ENCODE data around the gene COL17A1.

Gene COL17A1

DNA sequence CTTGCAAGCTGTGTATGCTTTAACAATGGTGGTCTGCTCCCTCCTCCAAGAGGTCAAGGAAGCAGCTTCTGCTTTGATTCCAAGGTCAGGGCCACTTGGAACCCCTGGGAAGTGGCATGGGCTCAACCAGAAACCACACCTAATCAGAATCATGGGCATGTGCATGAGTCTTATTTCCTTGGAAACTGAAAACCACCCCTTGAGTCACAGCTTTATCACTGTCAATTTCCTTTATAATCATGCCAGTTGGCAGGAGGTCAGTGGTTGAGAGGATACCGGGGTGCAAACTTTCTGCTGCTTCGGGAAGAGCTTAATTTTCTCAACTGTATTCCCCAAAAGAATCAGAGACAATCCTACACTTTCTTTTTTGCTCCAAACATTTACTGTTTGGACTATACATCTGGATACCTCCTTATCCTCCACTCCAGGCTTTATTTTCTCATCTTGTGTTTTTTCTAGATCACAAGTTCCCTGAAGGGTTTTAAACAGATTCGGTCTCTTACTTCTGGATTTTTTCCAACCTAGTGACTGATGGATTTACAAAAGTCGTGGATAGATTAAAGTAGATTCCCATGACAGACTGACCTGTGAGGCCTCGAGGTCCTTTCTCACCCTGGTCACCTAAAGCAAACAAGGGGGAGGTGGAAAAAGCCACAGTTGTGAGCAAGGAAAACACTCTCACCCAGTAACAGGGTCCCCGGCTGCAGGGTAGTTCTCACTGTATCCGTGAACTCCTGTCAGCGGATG lies 36.0 kb downstream of the COL17A1 start:
- no peak for TF ChIP-seq ZNF274 (IDR thresholded peaks at IDR 0.05; ENCODE audit: low read depth, low read length)
- H3K4me3 ChIP-seq (ENCODE audit: low read length): no peak overlapping the region

DNA sequence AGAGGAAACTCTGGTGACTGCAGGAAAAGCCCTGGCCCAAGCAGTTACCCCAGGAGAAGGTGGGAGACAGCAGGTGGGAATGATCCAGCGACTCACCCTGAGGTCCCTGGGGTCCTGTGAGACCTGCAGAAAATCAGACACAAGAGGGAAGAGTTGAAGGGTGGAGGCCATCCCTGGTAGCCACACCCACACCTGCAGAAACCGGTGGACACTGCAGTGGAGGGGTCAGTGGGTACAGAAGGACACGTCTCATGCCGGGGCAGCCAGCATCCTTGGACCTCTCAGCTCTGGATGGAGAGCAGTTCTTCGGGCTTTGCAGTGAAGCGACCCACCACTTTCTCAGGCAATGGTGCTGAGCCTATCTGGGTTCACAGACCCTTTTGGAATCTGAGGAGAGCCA lies 39.0 kb downstream of the COL17A1 start:
- TF ChIP-seq ZNF274 (IDR thresholded peaks at IDR 0.05; ENCODE audit: low read depth, low read length): no peak
- H3K4me3 ChIP-seq (ENCODE audit: low read length): no peak overlapping the region

DNA sequence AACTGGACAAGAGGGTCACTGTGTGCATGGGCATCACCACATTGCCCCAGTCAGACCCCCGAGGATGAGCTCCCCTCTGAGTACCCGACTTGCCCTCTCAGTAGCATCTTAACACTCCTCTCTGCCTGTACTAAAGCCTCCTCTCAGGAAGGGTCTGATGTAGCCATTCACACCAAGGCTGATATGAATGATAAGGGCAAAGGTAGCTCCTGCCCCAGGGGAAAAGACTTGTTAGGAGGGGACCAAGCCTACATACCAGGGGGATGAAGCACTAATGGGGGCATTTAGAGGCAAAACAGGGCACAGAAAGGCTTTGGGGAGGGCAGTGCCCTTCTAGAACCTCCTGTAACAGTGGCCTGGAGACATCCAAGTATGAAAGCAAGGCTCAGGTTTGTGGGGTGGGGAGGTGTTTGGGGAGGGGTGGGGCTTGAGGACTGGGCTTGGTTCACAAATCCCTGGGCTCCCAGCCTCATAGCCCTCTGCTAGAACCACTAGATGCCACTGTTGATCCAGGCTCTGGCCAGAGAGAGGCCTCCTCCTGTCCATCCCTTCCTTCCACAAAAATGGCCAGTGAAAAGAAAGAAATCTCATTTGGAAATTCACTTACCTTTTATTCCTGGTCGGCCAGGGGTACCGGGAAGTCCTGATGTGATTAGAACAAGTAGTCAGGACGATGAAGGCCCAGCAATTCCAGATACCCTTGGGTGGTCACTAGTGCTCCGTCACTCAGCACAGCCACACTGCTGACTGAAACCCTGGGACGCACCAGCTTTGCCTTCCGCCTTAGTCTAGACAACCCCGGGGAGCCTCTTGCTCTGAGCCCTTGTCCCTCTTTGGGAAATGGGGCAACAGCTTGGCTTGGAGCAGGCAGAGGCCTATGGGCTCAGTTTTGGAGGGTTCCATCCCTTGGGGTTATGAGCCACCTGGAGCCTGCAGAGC lies 40.3 kb downstream of the COL17A1 start:
- no peak for TF ChIP-seq ZNF274 (IDR thresholded peaks at IDR 0.05; ENCODE audit: low read depth, low read length)
- no peak overlapping the region for H3K4me3 ChIP-seq (ENCODE audit: low read length)

DNA sequence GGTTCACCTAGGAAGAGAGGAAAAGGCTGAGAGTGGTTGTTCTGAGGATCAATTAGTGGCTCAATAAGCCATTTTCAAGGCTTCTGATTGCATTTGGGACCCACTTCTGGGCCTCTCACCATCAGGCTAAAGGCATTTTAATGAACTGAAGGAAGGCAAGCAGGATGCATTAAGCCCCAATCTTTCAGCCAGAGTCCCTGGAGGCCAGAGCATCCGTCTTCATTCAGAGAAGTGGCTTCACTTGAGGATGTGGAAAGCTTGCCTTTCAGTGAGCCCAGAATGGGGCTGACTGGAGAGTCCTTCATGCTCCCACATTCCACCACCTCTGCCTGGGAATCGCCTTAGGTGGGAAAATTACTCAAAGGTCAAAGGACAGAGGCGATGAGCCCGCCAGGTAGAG lies 41.8 kb downstream of the COL17A1 start:
- no peak for TF ChIP-seq ZNF274 (IDR thresholded peaks at IDR 0.05; ENCODE audit: low read depth, low read length)
- no peak overlapping the region for H3K4me3 ChIP-seq (ENCODE audit: low read length)

DNA sequence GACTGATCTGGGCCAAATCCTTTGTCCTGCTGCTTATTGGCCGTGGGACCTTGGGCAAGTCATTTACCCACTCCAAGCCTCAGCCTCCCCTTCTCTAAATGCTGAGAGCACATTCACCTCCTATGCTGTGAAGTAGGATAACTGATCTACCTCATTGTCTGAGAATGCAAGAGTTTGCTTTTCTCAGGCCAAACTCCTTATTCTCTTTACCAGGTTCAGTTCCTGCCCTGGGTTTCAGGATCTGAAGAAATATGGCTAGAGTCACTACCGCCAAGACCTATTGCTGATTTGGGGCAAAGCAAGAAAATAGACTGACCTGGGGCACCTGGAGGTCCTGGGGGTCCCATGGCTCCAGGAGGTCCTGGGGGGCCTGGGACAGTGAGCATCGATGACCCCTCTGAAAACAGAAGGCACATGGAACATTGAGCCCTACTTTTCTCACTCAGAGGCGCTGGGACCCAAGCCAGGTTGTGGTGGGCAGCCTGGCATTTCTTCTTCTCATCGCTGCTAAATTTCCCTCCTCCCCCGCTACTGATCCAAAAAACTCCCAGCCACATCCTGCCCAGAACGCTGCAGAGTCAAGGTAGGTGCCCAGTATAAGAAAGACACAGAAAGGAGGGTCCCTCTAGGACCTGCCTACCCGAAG lies 42.4 kb downstream of the COL17A1 start:
- H3K4me3 ChIP-seq (ENCODE audit: low read length): no peak overlapping the region
- TF ChIP-seq ZNF274 (IDR thresholded peaks at IDR 0.05; ENCODE audit: low read depth, low read length): no peak

DNA sequence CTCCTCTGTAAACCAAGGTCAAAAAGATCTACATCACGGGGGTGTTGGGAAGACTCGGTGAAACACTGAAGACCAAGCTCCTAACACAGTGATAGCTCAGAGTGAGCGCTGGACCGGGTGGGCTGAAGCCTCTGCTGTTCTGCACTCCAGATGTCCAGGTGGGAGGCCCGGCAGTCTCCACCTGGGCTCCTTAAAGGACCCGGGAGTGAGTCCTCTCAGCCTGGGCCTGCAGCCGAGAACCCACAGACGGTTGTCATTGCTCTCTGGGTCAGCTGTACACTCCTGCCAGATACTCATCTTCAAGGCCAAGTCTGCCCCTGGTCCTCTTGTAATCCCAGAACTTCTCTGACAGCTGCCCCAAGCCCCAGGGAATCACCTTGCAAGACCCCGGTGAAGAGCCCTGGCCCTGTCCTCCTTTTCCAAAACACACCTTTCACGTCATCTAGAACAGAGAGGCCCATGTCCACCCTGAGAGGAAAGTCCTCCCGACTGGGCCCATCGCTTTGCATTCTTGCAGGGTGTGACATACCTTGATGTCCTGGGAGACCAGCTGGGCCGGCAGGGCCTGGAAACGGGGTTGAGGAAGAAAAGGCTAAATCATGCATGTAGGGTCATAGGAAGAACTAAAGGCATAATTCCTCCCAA lies 43.7 kb downstream of the COL17A1 start:
- no peak for TF ChIP-seq ZNF274 (IDR thresholded peaks at IDR 0.05; ENCODE audit: low read depth, low read length)
- no peak overlapping the region for H3K4me3 ChIP-seq (ENCODE audit: low read length)

DNA sequence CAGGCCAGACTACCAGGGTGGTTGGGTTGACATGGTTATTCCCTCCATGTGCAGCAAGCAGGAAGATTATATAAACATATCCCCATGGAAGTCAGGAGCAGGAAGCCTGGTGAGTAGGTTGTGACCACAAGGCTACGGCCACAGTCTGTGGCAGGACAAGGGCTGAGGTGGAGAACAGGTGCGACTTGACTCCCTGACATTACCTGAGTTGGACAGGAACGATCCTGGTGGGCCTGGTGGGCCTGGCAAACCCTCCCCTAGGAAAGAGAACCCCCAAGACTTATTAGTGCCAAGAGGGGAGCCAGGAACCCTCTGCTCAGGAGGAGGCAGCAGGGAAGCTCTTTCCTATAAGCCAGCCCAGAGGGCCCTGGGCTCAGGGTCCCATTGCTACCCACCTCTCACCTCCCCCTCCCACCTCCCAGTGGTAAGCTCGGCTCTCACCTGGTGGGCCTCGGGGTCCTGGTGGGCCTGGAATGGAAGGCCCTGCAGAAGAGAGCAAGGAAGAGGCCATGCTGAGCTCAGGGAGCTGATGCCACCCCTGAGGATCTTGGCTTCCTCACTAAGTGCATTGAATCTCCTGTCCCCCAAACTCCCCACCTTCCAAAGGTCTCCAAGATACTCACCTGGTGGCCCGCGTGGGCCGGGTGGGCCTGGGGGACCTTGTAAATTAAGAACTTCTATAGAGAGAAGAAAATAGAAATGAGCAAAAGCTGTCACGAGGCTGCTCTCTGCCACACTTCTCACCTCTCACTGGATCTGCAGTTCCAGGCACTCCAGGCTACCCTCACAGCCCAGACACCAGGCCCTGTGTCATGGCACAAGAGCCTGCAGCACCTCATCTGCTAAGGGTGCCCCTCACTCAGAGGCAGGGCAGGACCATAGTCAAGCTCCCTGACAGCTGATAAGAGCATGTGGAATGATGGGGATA lies 44.6 kb downstream of the COL17A1 start:
- H3K4me3 ChIP-seq (ENCODE audit: low read length): no peak overlapping the region
- TF ChIP-seq ZNF274 (IDR thresholded peaks at IDR 0.05; ENCODE audit: low read depth, low read length): no peak

GRCh38 chr10:104040382-104040781 lies 45.3 kb downstream of the COL17A1 start:
- no peak overlapping the region for H3K4me3 ChIP-seq (ENCODE audit: low read length)
- TF ChIP-seq ZNF274 (IDR thresholded peaks at IDR 0.05; ENCODE audit: low read depth, low read length): no peak

DNA sequence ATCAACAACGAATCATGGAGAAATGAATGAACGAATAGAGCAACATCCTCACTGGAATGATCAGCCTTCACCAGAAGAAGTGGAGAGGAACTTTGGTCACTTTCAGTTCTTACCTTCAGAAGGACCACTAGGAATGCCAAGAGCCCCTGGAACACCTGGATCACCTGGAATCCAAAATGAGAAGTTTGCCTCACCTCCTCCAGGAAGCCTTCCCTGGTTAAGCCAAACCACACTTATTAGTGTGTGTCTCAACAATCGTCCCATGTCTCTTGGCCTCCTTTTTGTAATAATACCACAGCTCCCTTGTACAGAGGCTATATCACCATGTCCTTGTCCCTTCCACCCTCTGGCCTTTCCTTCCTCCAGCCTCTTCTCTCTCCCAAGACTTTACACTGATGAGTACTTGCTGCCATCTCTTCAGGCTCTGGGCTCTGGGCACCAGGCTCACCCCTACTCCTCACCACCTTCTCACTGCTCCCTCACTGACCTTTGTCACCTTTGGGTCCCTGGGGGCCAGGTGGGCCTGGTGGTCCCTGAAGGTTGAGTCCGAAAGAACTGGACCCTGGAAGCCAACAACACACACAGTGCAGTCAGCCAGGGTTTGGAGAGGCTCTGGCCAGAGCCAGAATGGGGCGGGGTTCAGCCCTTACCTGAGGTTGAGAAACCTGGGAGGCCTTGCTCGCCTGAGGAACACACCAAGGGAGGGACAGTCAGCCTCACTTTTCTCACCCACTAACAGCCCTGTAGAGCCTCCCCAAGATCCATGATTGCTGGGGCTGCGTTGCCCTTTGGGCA lies 46.5 kb downstream of the COL17A1 start:
- H3K4me3 ChIP-seq (ENCODE audit: low read length): no peak overlapping the region
- TF ChIP-seq ZNF274 (IDR thresholded peaks at IDR 0.05; ENCODE audit: low read depth, low read length): no peak

- no peak overlapping the region for H3K4me3 ChIP-seq (ENCODE audit: low read length)
- TF ChIP-seq ZNF274 (IDR thresholded peaks at IDR 0.05; ENCODE audit: low read depth, low read length): no peak
Observed at GRCh38 chr10:104038537-104038936, 47.1 kb downstream of the COL17A1 start.

GRCh38 chr10:104037261-104037951 lies 48.3 kb downstream of the COL17A1 start:
- no peak overlapping the region for H3K4me3 ChIP-seq (ENCODE audit: low read length)
- no peak for TF ChIP-seq ZNF274 (IDR thresholded peaks at IDR 0.05; ENCODE audit: low read depth, low read length)
